Loucy (cell line): ENCODE measurements around the gene ASPSCR1.

Source experiments
- EZH2phosphoT487 ChIP-seq: fragments of 200-600 bp; IDR thresholded peaks from 2 replicates; pipeline ENCODE4 v1.6.1; 2018; ENCODE audit warnings: antibody characterized with exemption, mild to moderate bottlenecking, moderate library complexity, borderline replicate concordance
- TF ChIP-seq, protein P1 (sequence below): fragments of 200-600 bp; sonication (generic); conservative IDR thresholded peaks from 2 replicates; pipeline ENCODE4 v1.5.1; 2014; ENCODE audit warnings: mild to moderate bottlenecking, antibody characterized with exemption, low read length

DNA sequence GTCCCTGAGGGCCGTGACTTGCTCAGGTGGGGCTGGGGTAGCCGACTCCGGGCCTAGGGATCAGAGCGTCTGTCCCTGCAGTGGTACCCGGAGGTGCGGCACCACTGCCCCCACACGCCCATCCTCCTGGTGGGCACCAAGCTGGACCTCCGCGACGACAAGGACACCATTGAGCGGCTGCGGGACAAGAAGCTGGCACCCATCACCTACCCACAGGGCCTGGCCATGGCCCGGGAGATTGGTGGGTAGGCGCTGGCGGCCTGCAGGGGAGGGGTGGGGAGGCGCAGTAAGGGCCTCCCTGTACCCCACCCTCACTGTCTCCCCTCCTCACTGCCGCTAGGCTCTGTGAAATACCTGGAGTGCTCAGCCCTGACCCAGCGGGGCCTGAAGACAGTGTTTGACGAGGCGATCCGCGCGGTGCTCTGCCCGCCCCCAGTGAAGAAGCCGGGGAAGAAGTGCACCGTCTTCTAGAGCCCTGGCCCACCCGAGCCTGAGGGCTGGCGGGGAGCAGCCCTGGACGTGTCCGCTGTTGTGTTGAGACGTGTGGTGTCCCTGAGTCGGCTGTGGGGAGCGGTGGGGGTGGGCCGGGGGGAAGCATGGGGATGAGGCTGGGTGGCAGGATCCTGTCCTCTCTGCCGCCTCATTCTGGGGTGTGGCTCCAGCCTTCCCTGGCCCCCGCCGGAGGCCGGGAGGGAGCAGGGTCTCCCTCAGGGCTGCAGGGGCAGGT is 56.1 kb downstream of the ASPSCR1 start:
- TF ChIP-seq EZH2phosphoT487, result no peak
- TF ChIP-seq, protein P1, sequence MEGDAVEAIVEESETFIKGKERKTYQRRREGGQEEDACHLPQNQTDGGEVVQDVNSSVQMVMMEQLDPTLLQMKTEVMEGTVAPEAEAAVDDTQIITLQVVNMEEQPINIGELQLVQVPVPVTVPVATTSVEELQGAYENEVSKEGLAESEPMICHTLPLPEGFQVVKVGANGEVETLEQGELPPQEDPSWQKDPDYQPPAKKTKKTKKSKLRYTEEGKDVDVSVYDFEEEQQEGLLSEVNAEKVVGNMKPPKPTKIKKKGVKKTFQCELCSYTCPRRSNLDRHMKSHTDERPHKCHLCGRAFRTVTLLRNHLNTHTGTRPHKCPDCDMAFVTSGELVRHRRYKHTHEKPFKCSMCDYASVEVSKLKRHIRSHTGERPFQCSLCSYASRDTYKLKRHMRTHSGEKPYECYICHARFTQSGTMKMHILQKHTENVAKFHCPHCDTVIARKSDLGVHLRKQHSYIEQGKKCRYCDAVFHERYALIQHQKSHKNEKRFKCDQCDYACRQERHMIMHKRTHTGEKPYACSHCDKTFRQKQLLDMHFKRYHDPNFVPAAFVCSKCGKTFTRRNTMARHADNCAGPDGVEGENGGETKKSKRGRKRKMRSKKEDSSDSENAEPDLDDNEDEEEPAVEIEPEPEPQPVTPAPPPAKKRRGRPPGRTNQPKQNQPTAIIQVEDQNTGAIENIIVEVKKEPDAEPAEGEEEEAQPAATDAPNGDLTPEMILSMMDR, result no peak
